Naive thymus-derived CD4-positive, alpha-beta T cell (primary cell): ENCODE measurements around the gene RIPOR3. TPM values are rescaled to one million over a fixed set of nuclear protein-coding genes. Genes with fewer than 3 reads are reported as not detected.
A peak's percentile ranks its signal among the peaks of the same experiment; 100 is the strongest.

Source experiments
- ATAC-seq: fragments of 150-1000 bp; cut with Tn5 transposase; 2 replicates; pipeline ENCODE4 v1.10.0; 2021; ENCODE audit warnings: mild to moderate bottlenecking, moderate library complexity
- CTCF ChIA-PET: fragments of 350-600 bp; sonication (Branson Sonifier 250); formaldehyde crosslinking; loops from one replicate; lab custom pipeline; 2021; ENCODE audit warnings: antibody characterized with exemption; lab: Charles Lee
- POLR2A ChIA-PET: fragments of 350-600 bp; sonication (Branson Sonifier 250); formaldehyde crosslinking; loops from one replicate; lab custom pipeline; 2021; ENCODE audit warnings: antibody characterized with exemption, inconsistent platforms; lab: Charles Lee
- DNase-seq, 9 donors: peaks; one replicate each; pipeline versions ENCODE4 v3.0.0 to v3.0.0-alpha.2; 2020 to 2022; ENCODE audit warnings: mixed read lengths in 1 of 9
- H3K27ac ChIP-seq: one replicate; pipeline ENCODE4 v1.7.0; 2013; ENCODE audit warnings: mild to moderate bottlenecking, low read depth, low read length, moderate library complexity
- H3K27me3 ChIP-seq, 2 donors: one replicate each; pipeline ENCODE4 v1.7.0; 2013; ENCODE audit warnings: low read length in 2 of 2, mild to moderate bottlenecking in 2 of 2, moderate library complexity in 2 of 2; ENCODE audit not compliant: control insufficient read depth in 2 of 2, insufficient read depth in 2 of 2
- H3K36me3 ChIP-seq, 3 experiments: 1 replicate in 2 of 3; 2 replicates in 1 of 3; pipeline ENCODE4 v1.7.0; 2013; ENCODE audit warnings: low read length in 3 of 3, mild to moderate bottlenecking in 3 of 3, moderate library complexity in 1 of 3; ENCODE audit not compliant: insufficient read depth in 3 of 3, control insufficient read depth in 2 of 3
- H3K4me1 ChIP-seq, 2 donors: one replicate each; pipeline ENCODE4 v1.7.0; 2013; ENCODE audit warnings: low read length in 2 of 2, mild to moderate bottlenecking in 2 of 2, moderate library complexity in 1 of 2; ENCODE audit not compliant: control insufficient read depth in 2 of 2, insufficient read depth in 2 of 2
- H3K4me3 ChIP-seq: 2 replicates; pipeline ENCODE4 v1.7.0; 2013; ENCODE audit warnings: mild to moderate bottlenecking, low read length
- H3K9me3 ChIP-seq, 3 experiments: 1 replicate in 2 of 3; 2 replicates in 1 of 3; pipeline ENCODE4 v1.7.0; 2013; ENCODE audit warnings: low read length in 3 of 3; ENCODE audit not compliant: control insufficient read depth in 2 of 3
- H3K27ac Mint-ChIP-seq, 9 donors: one replicate each; pipeline ENCODE4 v1.8.0; 2020 to 2022; ENCODE audit warnings: mixed read lengths in 9 of 9, mild to moderate bottlenecking in 8 of 9, moderate library complexity in 5 of 9, inconsistent platforms in 2 of 9
- H3K27me3 Mint-ChIP-seq, 5 donors: one replicate each; pipeline ENCODE4 v1.8.0; 2021 to 2022; ENCODE audit warnings: mixed read lengths in 5 of 5, mild to moderate bottlenecking in 1 of 5
- H3K36me3 Mint-ChIP-seq, 5 donors: one replicate each; pipeline ENCODE4 v1.8.0; 2020 to 2022; ENCODE audit warnings: mixed read lengths in 5 of 5, mild to moderate bottlenecking in 3 of 5, inconsistent platforms in 1 of 5
- H3K4me1 Mint-ChIP-seq, 7 donors: one replicate each; pipeline ENCODE4 v1.8.0; 2020 to 2022; ENCODE audit warnings: mixed read lengths in 7 of 7, mild to moderate bottlenecking in 3 of 7, inconsistent platforms in 1 of 7
- H3K4me3 Mint-ChIP-seq, 10 donors: one replicate each; pipeline ENCODE4 v1.8.0; 2020 to 2022; ENCODE audit warnings: mild to moderate bottlenecking in 10 of 10, mixed read lengths in 10 of 10, moderate library complexity in 6 of 10, inconsistent platforms in 2 of 10
- H3K9me3 Mint-ChIP-seq, 11 donors: one replicate each; pipeline ENCODE4 v1.8.0; 2020 to 2022; ENCODE audit warnings: mixed read lengths in 11 of 11, mild to moderate bottlenecking in 4 of 11, inconsistent platforms in 1 of 11, moderate library complexity in 1 of 11
- intact Hi-C, 2 donors: fragments of 100-400 bp; cut with micrococcal nuclease; formaldehyde crosslinking; loops; one replicate each; pipeline ENCODE4 v1.15.1; 2023
- polyA plus RNA-seq, 2 donors: library from polyadenylated mRNA; unstranded; fragments of 300-500 nt; fragmentation: Illumina TruSeq; gene quantifications; one replicate each; pipeline ENCODE4 v1.2.3, GENCODE V29; 2021
- total RNA-seq, 6 experiments: library from RNA in 5 of 6; stranded (reverse) in 5 of 6; gene quantifications; 1 replicate in 5 of 6; 2 replicates in 1 of 6; pipeline ENCODE4 v1.2.3 and lab custom pipeline; 2021 to 2026

The RIPOR3 gene
- total and polyA plus RNA-seq, 7 experiments from 2014 or later = 0.27 to 1.7 (median 0.80) TPM; not detected in 3

DNA sequence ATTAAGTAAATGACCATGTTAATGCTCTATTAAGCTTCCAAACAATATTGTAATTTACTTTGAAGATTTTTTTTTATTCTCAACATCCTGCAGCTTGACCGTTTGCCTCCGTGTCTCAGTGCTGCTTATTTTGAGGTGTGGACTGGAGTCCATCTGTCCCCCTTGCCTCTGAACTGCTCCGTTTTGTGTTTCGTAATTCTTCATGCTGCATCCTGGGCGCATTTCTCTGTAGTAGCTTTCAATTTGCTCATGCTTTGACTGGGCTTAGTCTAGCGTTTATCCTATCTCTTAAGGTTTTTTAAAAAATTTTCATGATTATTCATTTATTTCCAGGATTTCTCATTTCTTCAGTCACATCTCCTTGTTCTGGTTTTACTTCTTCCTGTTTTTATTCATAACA is 143.4 kb downstream of the RIPOR3 start:
- ChIA-PET CTCF (interaction anchor here (0.6 to 0.8 kb wide), 2 partner anchors 85 to 477 kb away, joined by 3 to 7 read pairs; no protein-coding TSS in a partner anchor), POLR2A (interaction anchor here (0.6 to 2.1 kb wide), 4 partner anchors 30 to 38 kb away, joined by 3 to 7 read pairs (median 5); partner anchors contain the start of gene PTPN1)
- Mint-ChIP-seq H3K4me3 (peak overlapping the region in 7 of 10 donors; percentile 17 to 57 (median 32)), H3K36me3 (peaks cover 0 to 26% (median 10%) of the 10 kb centered on the region in 5 donors), H3K27me3 (no peaks in the 10 kb centered on the region), H3K4me1 (peaks cover 49 to 66% (median 59%) of the 10 kb centered on the region in 7 donors), H3K9me3 (peaks cover 0 to 4% (median 0%) of the 10 kb centered on the region in 11 donors), H3K27ac (peak overlapping the region in 5 of 9 donors; percentile 63 to 87 (median 79))
- Histone ChIP-seq H3K4me3 (no peak overlapping the region), H3K4me1 (peaks cover 26 to 27% of the 10 kb centered on the region in 2 donors), H3K36me3 (peaks cover 0 to 6% (median 3%) of the 10 kb centered on the region in 3 experiments), H3K27me3 (no peaks in the 10 kb centered on the region), H3K27ac (no peak overlapping the region), H3K9me3 (no peaks in the 10 kb centered on the region)
- no peak for DNase-seq
- intact Hi-C loops = loop anchor here (2.0 kb wide), 3 partner anchors 15 to 31 kb away; no protein-coding TSS in a partner anchor
- ATAC-seq = no peak

DNA sequence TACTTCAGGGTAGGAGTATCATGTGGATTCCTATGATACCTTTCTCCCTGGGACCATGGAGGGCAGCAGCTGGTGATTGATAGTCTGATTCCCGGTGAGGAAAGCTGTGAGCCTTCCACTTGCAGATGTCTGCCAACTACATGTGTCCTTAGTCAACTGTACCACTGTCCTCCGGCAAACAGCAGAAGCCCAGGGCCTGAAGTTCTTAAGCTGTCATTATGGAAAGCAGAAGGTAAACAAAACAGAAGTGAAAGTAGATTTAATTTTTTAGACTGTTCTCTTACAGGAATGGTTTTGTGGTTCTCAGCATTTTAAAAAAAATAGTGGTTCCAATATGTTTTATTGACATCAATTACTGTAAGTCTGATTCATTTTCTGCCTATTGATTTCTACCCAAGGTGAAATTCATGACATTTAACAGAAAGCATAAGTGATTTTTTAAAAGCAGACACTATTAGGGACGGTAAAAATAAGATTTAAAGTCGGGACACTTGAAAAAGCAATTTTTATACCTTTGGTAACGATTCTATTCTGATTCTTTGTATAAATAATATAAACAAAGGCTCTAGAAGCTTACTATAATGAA is 144.5 kb downstream of the RIPOR3 start:
- Mint-ChIP-seq H3K27me3 (no peaks in the 10 kb centered on the region), H3K36me3 (peaks cover 0 to 25% (median 10%) of the 10 kb centered on the region in 5 donors), H3K4me3 (peak overlapping the region; percentile 55 to 87 (median 72)), H3K4me1 (peaks cover 59 to 76% (median 71%) of the 10 kb centered on the region in 7 donors), H3K9me3 (peaks cover 0 to 4% (median 0%) of the 10 kb centered on the region in 11 donors), H3K27ac (peak overlapping the region; percentile 16 to 90 (median 86))
- Histone ChIP-seq H3K4me3 (no peak overlapping the region), H3K9me3 (no peaks in the 10 kb centered on the region), H3K4me1 (peaks cover 28 to 34% of the 10 kb centered on the region in 2 donors), H3K27me3 (no peaks in the 10 kb centered on the region), H3K36me3 (peaks cover 0 to 6% (median 3%) of the 10 kb centered on the region in 3 experiments), H3K27ac (peak overlapping the region; percentile 20)
- ATAC-seq (peak; percentile 64), DNase-seq (peak in 1 of 9 donors; percentile 7)
- intact Hi-C loops = loop anchor here (1.0 to 2.0 kb wide), 5 partner anchors 14 to 36 kb away; no protein-coding TSS in a partner anchor
- POLR2A ChIA-PET = interaction anchor here (0.6 to 2.1 kb wide), 3 partner anchors 31 to 1717 kb away, joined by 3 to 12 read pairs (median 7); no protein-coding TSS in a partner anchor
- CTCF ChIA-PET = interaction anchor here (0.7 kb wide), 1 partner anchor 1890 kb away, joined by 5 read pairs; no protein-coding TSS in a partner anchor

GRCh38 chr20:50545126-50545525 is 146.2 kb downstream of the RIPOR3 start:
- no peak for DNase-seq
- Histone ChIP-seq H3K4me1 (peaks cover 34 to 43% of the 10 kb centered on the region in 2 donors), H3K27ac (no peak overlapping the region), H3K9me3 (no peaks in the 10 kb centered on the region), H3K36me3 (peaks cover 0 to 10% (median 0%) of the 10 kb centered on the region in 3 experiments), H3K27me3 (no peaks in the 10 kb centered on the region), H3K4me3 (no peak overlapping the region)
- ChIA-PET CTCF (no interaction called here), POLR2A (interaction anchor here (0.9 to 1.4 kb wide), 2 partner anchors 27 to 35 kb away, joined by 3 read pairs; partner anchors contain the start of gene PTPN1)
- Mint-ChIP-seq H3K4me1 (peaks cover 64 to 91% (median 85%) of the 10 kb centered on the region in 7 donors), H3K27me3 (no peaks in the 10 kb centered on the region), H3K36me3 (peaks cover 0 to 31% (median 12%) of the 10 kb centered on the region in 5 donors), H3K9me3 (peaks cover 0 to 4% (median 0%) of the 10 kb centered on the region in 11 donors), H3K4me3 (peak overlapping the region in 8 of 10 donors; percentile 2 to 87 (median 60)), H3K27ac (peak overlapping the region in 5 of 9 donors; percentile 16 to 89 (median 80))
- intact Hi-C loops = no loop called here
- ATAC-seq = no peak

- ChIA-PET CTCF (interaction anchor here (0.9 kb wide), 1 partner anchor 13 kb away, joined by 3 read pairs; no protein-coding TSS in a partner anchor), POLR2A (interaction anchor here (3.7 kb wide), 1 partner anchor 32 kb away, joined by 17 read pairs; the partner anchor contains the start of gene PTPN1)
- Histone ChIP-seq H3K4me3 (no peak overlapping the region), H3K27me3 (no peaks in the 10 kb centered on the region), H3K4me1 (peaks cover 34 to 35% of the 10 kb centered on the region in 2 donors), H3K9me3 (no peaks in the 10 kb centered on the region), H3K27ac (no peak overlapping the region), H3K36me3 (peaks cover 0 to 5% (median 0%) of the 10 kb centered on the region in 3 experiments)
- ATAC-seq (no peak), DNase-seq (no peak)
- Mint-ChIP-seq H3K9me3 (peaks cover 0 to 4% (median 0%) of the 10 kb centered on the region in 11 donors), H3K27me3 (no peaks in the 10 kb centered on the region), H3K4me3 (peak overlapping the region in 4 of 10 donors; percentile 3 to 54 (median 28)), H3K36me3 (peaks cover 0 to 31% (median 20%) of the 10 kb centered on the region in 5 donors), H3K27ac (peak overlapping the region in 6 of 9 donors; percentile 39 to 87 (median 57)), H3K4me1 (peaks cover 59 to 90% (median 82%) of the 10 kb centered on the region in 7 donors)
- intact Hi-C loops = loop anchor here in 1 of 2 donors (2.0 kb wide), 1 partner anchor 15 kb away; no protein-coding TSS in a partner anchor
Measured at GRCh38 chr20:50543326-50543725, 148.0 kb downstream of the RIPOR3 start.

- no peaks in the 10 kb centered on the region for H3K27me3 Mint-ChIP-seq
- intact Hi-C loops = loop anchor here in 1 of 2 donors (2.0 kb wide), 1 partner anchor 13 kb away; no protein-coding TSS in a partner anchor
- no peak overlapping the region for H3K27ac ChIP-seq
- DNase-seq (no peak), ATAC-seq (peak; percentile 59)
- H3K27ac Mint-ChIP-seq = peak overlapping the region in 7 of 9 donors; percentile 3 to 87 (median 37)
- H3K9me3 Mint-ChIP-seq = peaks cover 0 to 4% (median 0%) of the 10 kb centered on the region in 11 donors
- H3K4me1 ChIP-seq = peaks cover 20 to 36% of the 10 kb centered on the region in 2 donors
- peaks cover 0 to 32% (median 24%) of the 10 kb centered on the region in 5 donors for H3K36me3 Mint-ChIP-seq
- ChIA-PET CTCF (interaction anchor here (1.2 kb wide), 2 partner anchors 29 to 37 kb away, joined by 4 to 5 read pairs; no protein-coding TSS in a partner anchor), POLR2A (interaction anchor here (1.1 to 3.7 kb wide), 4 partner anchors 9 to 30 kb away, joined by 3 to 17 read pairs (median 6); partner anchors contain the start of gene PTPN1)
- no peak overlapping the region for H3K4me3 ChIP-seq
- H3K27me3 ChIP-seq = no peaks in the 10 kb centered on the region
- no peaks in the 10 kb centered on the region for H3K9me3 ChIP-seq
- H3K4me1 Mint-ChIP-seq = peaks cover 61 to 93% (median 83%) of the 10 kb centered on the region in 7 donors
- peak overlapping the region in 6 of 10 donors; percentile 19 to 59 (median 37) for H3K4me3 Mint-ChIP-seq
- H3K36me3 ChIP-seq = peaks cover 0 to 4% (median 0%) of the 10 kb centered on the region in 3 experiments
Measured at GRCh38 chr20:50541606-50542041, 149.7 kb downstream of the RIPOR3 start.
